ENCODE measurements around the gene HIPK3.
A peak's percentile ranks its signal among the peaks of the same experiment; 100 is the strongest.
"Not testable (repeated sequence)": the region's sequence is repeated elsewhere in the genome, so short reads cannot be mapped to it uniquely, and the experiment has no call there.

The HIPK3 gene

GRCh38 chr11:33257160-33257896, at the start of gene HIPK3:
TSS of gene HIPK3 (plus strand) at chr11:33257381.
- peak; percentile 72 for DNase-seq (ENCODE audit: low spot score)

GRCh38 chr11:33207408-33207985, 49.7 kb upstream of the HIPK3 start:
- DNase-seq (ENCODE audit: low spot score), result no peak

GRCh38 chr11:33208150-33208549, 49.0 kb upstream of the HIPK3 start:
- DNase-seq (ENCODE audit: low spot score), result no peak

GRCh38 chr11:33211153-33211552, 46.0 kb upstream of the HIPK3 start:
- no peak for DNase-seq (ENCODE audit: low spot score)

GRCh38 chr11:33211580-33211979, 45.6 kb upstream of the HIPK3 start:
- DNase-seq (ENCODE audit: low spot score), result no peak

- no peak for DNase-seq (ENCODE audit: low spot score)
Observed at GRCh38 chr11:33214187-33214586, 43.0 kb upstream of the HIPK3 start.

GRCh38 chr11:33214767-33215166, 42.4 kb upstream of the HIPK3 start:
- DNase-seq (ENCODE audit: low spot score), result no peak

- not testable (repeated sequence) for DNase-seq (ENCODE audit: low spot score)
Observed at GRCh38 chr11:33216676-33217075, 40.5 kb upstream of the HIPK3 start.

GRCh38 chr11:33222052-33222750, 35.0 kb upstream of the HIPK3 start:
- DNase-seq (ENCODE audit: low spot score), result no peak

- DNase-seq (ENCODE audit: low spot score), result no peak
Observed at GRCh38 chr11:33225371-33225770, 31.8 kb upstream of the HIPK3 start.

GRCh38 chr11:33227578-33228261, 29.5 kb upstream of the HIPK3 start:
- no peak for DNase-seq (ENCODE audit: low spot score)

- no peak for DNase-seq (ENCODE audit: low spot score)
Observed at GRCh38 chr11:33234397-33235190, 22.6 kb upstream of the HIPK3 start.

- no peak for DNase-seq (ENCODE audit: low spot score)
Observed at GRCh38 chr11:33237039-33237597, 20.1 kb upstream of the HIPK3 start.

GRCh38 chr11:33242575-33242974, 14.6 kb upstream of the HIPK3 start:
- no peak for DNase-seq (ENCODE audit: low spot score)

GRCh38 chr11:33243654-33244053, 13.5 kb upstream of the HIPK3 start:
- not testable (repeated sequence) for DNase-seq (ENCODE audit: low spot score)

- no peak for DNase-seq (ENCODE audit: low spot score)
Observed at GRCh38 chr11:33248416-33248971, 8.7 kb upstream of the HIPK3 start.

- DNase-seq (ENCODE audit: low spot score), result no peak
Observed at GRCh38 chr11:33256031-33256812, 959 bp upstream of the HIPK3 start.

GRCh38 chr11:33256813-33257159, 395 bp upstream of the HIPK3 start:
- no peak for DNase-seq (ENCODE audit: low spot score)

- peak; percentile 68 for DNase-seq (ENCODE audit: low spot score)
Observed at GRCh38 chr11:33257897-33258630, 883 bp downstream of the HIPK3 start.

Data from hematopoietic multipotent progenitor cell treated with erythropoietin and hydrocortisone succinate and interleukin-3 and kit ligand, for 15 days (in vitro differentiated cells).